ENCODE results near the gene AHRR.
"Not testable (repeated sequence)": the region's sequence is repeated elsewhere in the genome, so short reads cannot be mapped to it uniquely, and the experiment has no call there.

AHRR gene

GRCh38 chr5:321230-321725 is at the start of gene AHRR:
Gene AHRR, plus strand, starts transcription at chr5:321714. Its CDS starts 22,189 bp downstream, at chr5:343903.
- DNase-seq, result peak; percentile 33 to 72 (median 34)

GRCh38 chr5:271828-272167 is 49.7 kb upstream of the AHRR start:
- DNase-seq, result not testable (repeated sequence)

GRCh38 chr5:273091-273490 is 48.4 kb upstream of the AHRR start:
- not testable (repeated sequence) for DNase-seq

GRCh38 chr5:273491-273890 is 48.0 kb upstream of the AHRR start:
- DNase-seq, result not testable (repeated sequence)

GRCh38 chr5:274346-274745 is 47.2 kb upstream of the AHRR start:
- DNase-seq, result not testable (repeated sequence)

GRCh38 chr5:278646-279045 is 42.9 kb upstream of the AHRR start:
- no peak for DNase-seq

- DNase-seq, result not testable (repeated sequence)
These were observed 42.4 kb upstream of the AHRR start for GRCh38 chr5:279051-279665.

- DNase-seq, result no peak
These were observed 35.4 kb upstream of the AHRR start for GRCh38 chr5:285991-286557.

- DNase-seq, result not testable (repeated sequence)
These were observed 31.3 kb upstream of the AHRR start for GRCh38 chr5:290200-290599.

GRCh38 chr5:291345-291744 is 30.2 kb upstream of the AHRR start:
- not testable (repeated sequence) for DNase-seq

GRCh38 chr5:294788-295187 is 26.7 kb upstream of the AHRR start:
- DNase-seq, result not testable (repeated sequence)

- DNase-seq, result peak in 1 of 3 experiments; percentile 14
These were observed 25.3 kb upstream of the AHRR start for GRCh38 chr5:296207-296606.

- DNase-seq, result not testable (repeated sequence)
These were observed 24.6 kb upstream of the AHRR start for GRCh38 chr5:296954-297353.

GRCh38 chr5:297448-297847 is 24.1 kb upstream of the AHRR start:
- peak in 1 of 3 experiments; percentile 31 for DNase-seq

GRCh38 chr5:297991-298736 is 23.4 kb upstream of the AHRR start:
- not testable (repeated sequence) for DNase-seq

- no peak for DNase-seq
These were observed 22.8 kb upstream of the AHRR start for GRCh38 chr5:298737-299125.

- not testable (repeated sequence) for DNase-seq
These were observed 21.6 kb upstream of the AHRR start for GRCh38 chr5:299921-300320.

GRCh38 chr5:300691-301435 is 20.7 kb upstream of the AHRR start:
- peak in 1 of 3 experiments; percentile 46 for DNase-seq

GRCh38 chr5:302416-302815 is 19.1 kb upstream of the AHRR start:
- DNase-seq, result peak; percentile 90 to 96 (median 95)

GRCh38 chr5:302966-303365 is 18.5 kb upstream of the AHRR start:
- DNase-seq, result no peak

- not testable (repeated sequence) for DNase-seq
These were observed 17.8 kb upstream of the AHRR start for GRCh38 chr5:303741-304140.

GRCh38 chr5:305050-305449 is 16.5 kb upstream of the AHRR start:
- DNase-seq, result peak in 1 of 3 experiments; percentile 9

- no peak for DNase-seq
These were observed 16.1 kb upstream of the AHRR start for GRCh38 chr5:305459-305858.
